Stimulated activated CD4-positive, alpha-beta T cell treated with anti-CD3 and anti-CD28 coated beads, TNF-alpha, amount 100 ng/mL, for 48 hours (primary cell): ENCODE results near the gene PEX1.
"Not testable (repeated sequence)": the region's sequence is repeated elsewhere in the genome, so short reads cannot be mapped to it uniquely, and the experiment has no call there.

Source experiments
- DNase-seq, 3 donors: peaks; one replicate each; pipeline ENCODE4 v3.0.0-alpha.2; 2020; ENCODE audit warnings: low read depth in 3 of 3

PEX1 gene

GRCh38 chr7:92460510-92460909 is 67.8 kb downstream of the PEX1 start:
- DNase-seq: no peak

GRCh38 chr7:92460109-92460508 is 68.2 kb downstream of the PEX1 start:
- no peak for DNase-seq

GRCh38 chr7:92456236-92456635 is 72.1 kb downstream of the PEX1 start:
- no peak for DNase-seq

- no peak for DNase-seq
Measured at GRCh38 chr7:92451645-92452044, 76.7 kb downstream of the PEX1 start.

- DNase-seq: peak in 2 of 3 donors; percentile 14 to 21
Measured at GRCh38 chr7:92448205-92448747, 80.0 kb downstream of the PEX1 start.

- DNase-seq: peak; percentile 63 to 70 (median 70)
Measured at GRCh38 chr7:92447345-92448204, 80.7 kb downstream of the PEX1 start, which contains the start of gene GATAD1. GATAD1 (plus strand) TSS chr7:92447482; CDS start chr7:92447730, 248 bp downstream.

- no peak for DNase-seq
Measured at GRCh38 chr7:92446869-92447344, 81.4 kb downstream of the PEX1 start.

GRCh38 chr7:92442720-92443119 is 85.6 kb downstream of the PEX1 start:
- not testable (repeated sequence) for DNase-seq

- no peak for DNase-seq
Measured at GRCh38 chr7:92437956-92438491, 90.3 kb downstream of the PEX1 start.
